BLaER1 (cell line): ENCODE data around the gene PPM1L.

Experiments
- H3K27ac ChIP-seq: shearing (Covaris generic); formaldehyde crosslinking; 2 replicates; pipeline ENCODE4 v1.8.1; 2022
- H3K27me3 ChIP-seq: shearing (Covaris generic); formaldehyde crosslinking; 2 replicates; pipeline ENCODE4 v1.8.1; 2022
- H3K36me3 ChIP-seq: shearing (Covaris generic); formaldehyde crosslinking; 2 replicates; pipeline ENCODE4 v1.8.1; 2022
- H3K4me1 ChIP-seq: shearing (Covaris generic); formaldehyde crosslinking; 2 replicates; pipeline ENCODE4 v1.8.1; 2022
- H3K4me2 ChIP-seq: shearing (Covaris generic); formaldehyde crosslinking; 2 replicates; pipeline ENCODE4 v1.8.1; 2022
- H3K4me3 ChIP-seq: shearing (Covaris generic); formaldehyde crosslinking; 2 replicates; pipeline ENCODE4 v1.8.1; 2022
- H3K9ac ChIP-seq: shearing (Covaris generic); formaldehyde crosslinking; 2 replicates; pipeline ENCODE4 v1.8.1; 2022
- H3K9me3 ChIP-seq: shearing (Covaris generic); formaldehyde crosslinking; 2 replicates; pipeline ENCODE4 v1.8.1; 2022
- H4K20me1 ChIP-seq: shearing (Covaris generic); formaldehyde crosslinking; 2 replicates; pipeline ENCODE4 v1.8.1; 2022
- Cebpa-rat ChIP-seq: shearing (Covaris generic); IDR thresholded peaks from 2 replicates; pipeline ENCODE4 v1.8.1; 2022

PPM1L gene

DNA sequence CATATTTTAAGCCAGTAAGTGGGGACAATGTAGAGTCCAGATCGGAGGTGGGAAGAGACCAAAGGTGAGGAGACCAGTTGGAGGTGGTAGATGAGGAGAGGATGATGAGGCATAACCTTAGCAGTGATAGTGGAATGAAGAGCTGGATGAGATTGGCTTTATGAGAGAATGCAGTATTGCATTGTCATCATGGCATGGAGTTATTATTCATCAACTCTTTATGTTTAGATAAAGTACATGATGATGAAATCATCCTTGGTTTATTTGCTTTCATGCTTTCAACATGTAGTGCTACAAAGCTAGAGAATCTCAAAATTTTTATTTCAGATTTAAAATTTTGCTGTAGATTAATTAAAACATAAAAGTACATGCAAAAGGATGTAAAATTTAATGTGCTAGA lies 64.0 kb downstream of the PPM1L start:
- Histone ChIP-seq H3K27me3 (no peaks in the 10 kb centered on the region), H4K20me1 (no peaks in the 10 kb centered on the region), H3K27ac (no peak overlapping the region), H3K4me1 (no peaks in the 10 kb centered on the region), H3K9ac (no peak overlapping the region), H3K4me2 (no peak overlapping the region), H3K4me3 (no peak overlapping the region), H3K36me3 (no peaks in the 10 kb centered on the region), H3K9me3 (no peaks in the 10 kb centered on the region)
- no peak for TF ChIP-seq Cebpa-rat

DNA sequence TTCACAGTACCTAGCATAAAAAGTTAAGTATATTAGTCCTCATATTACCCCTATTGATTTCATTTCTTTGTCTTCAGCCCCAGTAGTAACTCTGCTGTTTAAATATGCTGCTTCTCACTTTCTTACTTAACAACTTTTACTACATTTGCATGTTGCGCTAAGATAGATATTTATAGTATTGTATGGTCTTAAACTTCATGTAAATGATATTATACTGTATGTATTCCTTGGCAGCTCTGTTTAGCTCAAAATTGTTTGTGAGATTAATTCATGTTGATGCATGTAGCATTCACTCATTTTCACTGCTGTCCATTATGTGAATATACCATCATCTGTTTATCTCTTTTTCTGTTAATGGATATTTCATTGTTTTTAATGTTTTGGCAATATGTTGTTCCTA lies 64.4 kb downstream of the PPM1L start:
- Histone ChIP-seq H3K36me3 (no peaks in the 10 kb centered on the region), H3K27me3 (no peaks in the 10 kb centered on the region), H3K4me1 (no peaks in the 10 kb centered on the region), H3K9ac (no peak overlapping the region), H4K20me1 (no peaks in the 10 kb centered on the region), H3K27ac (no peak overlapping the region), H3K9me3 (no peaks in the 10 kb centered on the region), H3K4me2 (no peak overlapping the region), H3K4me3 (no peak overlapping the region)
- TF ChIP-seq Cebpa-rat, result no peak

DNA sequence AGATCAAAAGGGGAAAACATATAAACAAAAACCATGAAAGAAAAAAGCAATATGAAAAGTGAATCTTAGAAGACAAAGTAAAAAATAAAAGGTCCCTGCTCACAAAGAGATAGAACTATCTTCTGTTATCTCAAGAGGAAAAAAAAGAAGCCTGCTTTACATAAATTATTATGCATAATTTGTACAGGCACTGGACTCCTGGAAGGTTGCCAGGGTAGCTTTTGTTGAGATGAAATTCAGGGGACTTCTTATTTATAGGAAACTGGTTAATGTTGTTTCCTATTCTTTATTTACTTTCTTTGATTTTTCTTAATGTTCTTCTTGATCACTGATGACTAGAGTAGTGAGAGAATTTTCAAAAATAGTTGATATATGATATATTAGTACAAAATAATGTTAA lies 66.9 kb downstream of the PPM1L start:
- H4K20me1 ChIP-seq, result no peaks in the 10 kb centered on the region; the same call in 1 of the 2 replicates
- H3K9me3 ChIP-seq, result no peaks in the 10 kb centered on the region
- no peak overlapping the region for H3K4me3 ChIP-seq
- H3K4me1 ChIP-seq, result no peaks in the 10 kb centered on the region
- H3K9ac ChIP-seq, result no peak overlapping the region
- H3K4me2 ChIP-seq, result no peak overlapping the region
- H3K27ac ChIP-seq, result no peak overlapping the region
- no peaks in the 10 kb centered on the region for H3K36me3 ChIP-seq
- no peaks in the 10 kb centered on the region for H3K27me3 ChIP-seq
- TF ChIP-seq Cebpa-rat, result no peak

DNA sequence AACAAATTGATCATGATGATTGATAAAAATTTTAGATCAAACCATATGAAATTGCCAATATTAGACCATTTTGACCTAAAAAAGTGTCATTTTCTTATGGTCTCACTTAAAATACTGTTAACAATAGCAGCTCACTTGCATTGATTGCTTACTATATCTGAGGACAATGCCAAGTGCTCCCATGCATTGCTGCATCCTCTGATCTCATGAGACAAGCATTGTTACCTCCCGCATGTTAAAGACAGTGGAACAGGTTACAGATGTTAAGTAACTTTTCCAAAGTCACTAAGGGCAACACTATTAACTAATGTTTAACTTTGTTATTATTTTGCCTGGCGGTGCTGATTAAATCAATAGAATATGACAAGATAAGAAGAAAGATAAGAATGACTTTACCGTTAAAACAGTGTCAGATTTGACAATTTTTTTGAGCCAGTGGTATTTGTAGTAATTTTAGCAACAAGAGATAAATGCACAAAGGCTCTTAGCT lies 69.3 kb downstream of the PPM1L start:
- no peaks in the 10 kb centered on the region for H3K27me3 ChIP-seq
- no peak for TF ChIP-seq Cebpa-rat

DNA sequence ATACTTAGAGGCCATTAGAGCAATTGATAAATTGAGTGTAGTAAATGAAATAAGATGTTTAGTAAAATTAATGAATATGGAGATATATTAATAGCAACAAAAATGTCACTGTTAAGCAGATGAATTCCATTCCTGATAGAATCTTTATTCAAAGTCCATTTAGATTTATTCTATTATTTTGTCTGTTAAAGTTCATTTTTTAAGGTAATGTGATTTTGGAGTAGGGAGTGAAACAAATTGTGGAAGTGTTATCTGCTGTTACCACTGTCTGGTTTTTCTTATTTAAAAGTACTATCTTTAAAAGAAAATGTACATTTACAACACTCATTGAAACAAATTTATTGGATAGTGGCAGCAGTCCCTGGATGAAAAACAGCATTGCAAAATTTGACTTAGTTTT lies 70.4 kb downstream of the PPM1L start:
- Histone ChIP-seq H3K9me3 (no peaks in the 10 kb centered on the region), H3K36me3 (no peaks in the 10 kb centered on the region), H3K4me3 (no peak overlapping the region), H3K27ac (no peak overlapping the region), H3K4me2 (no peak overlapping the region), H3K4me1 (no peaks in the 10 kb centered on the region), H4K20me1 (peaks cover 34% of the 10 kb centered on the region), H3K27me3 (no peaks in the 10 kb centered on the region), H3K9ac (no peak overlapping the region)
- TF ChIP-seq Cebpa-rat, result no peak

More for the DNA sequence above, 69.3 kb downstream of the PPM1L start:
- no peak overlapping the region for H3K27ac ChIP-seq
- no peaks in the 10 kb centered on the region for H3K4me1 ChIP-seq
- no peaks in the 10 kb centered on the region for H3K36me3 ChIP-seq
- H3K9me3 ChIP-seq, result no peaks in the 10 kb centered on the region
- no peak overlapping the region for H3K9ac ChIP-seq
- peaks cover 24% of the 10 kb centered on the region for H4K20me1 ChIP-seq
- H3K4me3 ChIP-seq, result no peak overlapping the region
- no peak overlapping the region for H3K4me2 ChIP-seq

DNA sequence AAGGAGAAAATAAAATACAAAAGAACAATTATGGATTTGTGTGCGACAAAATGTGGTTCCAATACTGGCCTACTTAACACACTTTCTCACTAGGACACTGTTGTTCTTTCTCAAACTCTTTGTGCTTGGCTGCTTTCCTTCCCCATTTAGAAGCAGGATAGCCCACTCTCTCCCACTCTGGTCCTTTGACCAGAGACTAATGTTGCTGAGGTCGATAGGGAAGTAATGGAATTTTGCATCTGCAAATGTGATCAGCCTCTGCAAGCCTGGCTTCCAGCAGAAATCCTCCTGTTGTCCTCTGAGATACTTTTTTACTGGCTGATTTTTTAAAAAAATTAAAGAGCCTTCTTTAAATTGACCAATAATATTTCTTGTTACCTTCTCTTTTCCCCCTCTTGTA lies 71.0 kb downstream of the PPM1L start:
- TF ChIP-seq Cebpa-rat, result no peak
- H3K4me1 ChIP-seq, result no peaks in the 10 kb centered on the region
- H3K9ac ChIP-seq, result no peak overlapping the region
- peaks cover 40% of the 10 kb centered on the region for H4K20me1 ChIP-seq
- H3K27ac ChIP-seq, result no peak overlapping the region
- H3K4me2 ChIP-seq, result no peak overlapping the region
- no peak overlapping the region for H3K4me3 ChIP-seq
- no peaks in the 10 kb centered on the region for H3K27me3 ChIP-seq
- H3K36me3 ChIP-seq, result no peaks in the 10 kb centered on the region
- no peaks in the 10 kb centered on the region for H3K9me3 ChIP-seq

DNA sequence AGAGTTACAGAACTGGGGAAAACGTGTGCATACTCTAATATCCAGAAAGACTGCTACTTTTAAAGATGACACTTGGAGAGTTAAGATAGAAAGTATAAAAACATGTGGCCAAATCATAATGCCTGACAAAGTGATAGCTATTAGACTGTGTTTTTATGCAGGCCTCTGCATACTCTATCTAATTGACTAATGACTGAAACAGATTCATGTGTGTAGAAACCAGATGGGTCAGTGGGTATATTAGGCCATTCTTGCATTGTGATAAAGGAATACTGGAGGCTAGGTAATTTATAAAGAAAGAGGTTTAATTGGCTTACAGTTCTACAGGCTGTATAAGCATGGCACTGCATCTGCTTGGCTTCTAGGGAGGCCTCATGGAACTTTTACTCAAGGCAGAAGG lies 71.5 kb downstream of the PPM1L start:
- H3K4me3 ChIP-seq, result no peak overlapping the region
- no peak for TF ChIP-seq Cebpa-rat
- H3K4me2 ChIP-seq, result no peak overlapping the region
- H3K4me1 ChIP-seq, result no peaks in the 10 kb centered on the region
- H3K27me3 ChIP-seq, result no peaks in the 10 kb centered on the region
- H3K27ac ChIP-seq, result no peak overlapping the region
- no peak overlapping the region for H3K9ac ChIP-seq
- H4K20me1 ChIP-seq, result peaks cover 44% of the 10 kb centered on the region
- no peaks in the 10 kb centered on the region for H3K36me3 ChIP-seq
- H3K9me3 ChIP-seq, result no peaks in the 10 kb centered on the region

DNA sequence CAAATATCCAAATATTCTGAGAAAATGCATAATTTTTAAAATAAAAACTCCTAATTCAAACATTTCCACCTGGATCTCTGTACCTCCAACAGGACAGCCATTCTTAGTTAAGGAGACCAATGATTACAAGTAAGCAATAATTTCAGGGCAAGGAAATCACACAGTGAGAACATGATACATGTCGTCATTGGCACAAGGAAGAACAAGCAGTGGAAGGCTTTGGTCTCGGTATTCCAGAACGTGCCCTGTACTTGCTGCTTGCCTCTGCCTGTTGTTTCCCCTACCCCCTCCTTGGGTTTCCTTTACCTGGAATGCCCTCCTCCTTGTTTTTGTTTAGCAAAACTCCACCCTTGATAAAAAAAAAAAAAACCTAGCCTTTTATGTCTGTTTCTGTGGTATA lies 72.8 kb downstream of the PPM1L start:
- Histone ChIP-seq H3K4me1 (no peaks in the 10 kb centered on the region), H3K27ac (no peak overlapping the region), H3K9me3 (no peaks in the 10 kb centered on the region), H3K4me3 (no peak overlapping the region), H3K36me3 (no peaks in the 10 kb centered on the region), H3K9ac (no peak overlapping the region), H3K27me3 (no peaks in the 10 kb centered on the region), H4K20me1 (peaks cover 44% of the 10 kb centered on the region), H3K4me2 (no peak overlapping the region)
- no peak for TF ChIP-seq Cebpa-rat

DNA sequence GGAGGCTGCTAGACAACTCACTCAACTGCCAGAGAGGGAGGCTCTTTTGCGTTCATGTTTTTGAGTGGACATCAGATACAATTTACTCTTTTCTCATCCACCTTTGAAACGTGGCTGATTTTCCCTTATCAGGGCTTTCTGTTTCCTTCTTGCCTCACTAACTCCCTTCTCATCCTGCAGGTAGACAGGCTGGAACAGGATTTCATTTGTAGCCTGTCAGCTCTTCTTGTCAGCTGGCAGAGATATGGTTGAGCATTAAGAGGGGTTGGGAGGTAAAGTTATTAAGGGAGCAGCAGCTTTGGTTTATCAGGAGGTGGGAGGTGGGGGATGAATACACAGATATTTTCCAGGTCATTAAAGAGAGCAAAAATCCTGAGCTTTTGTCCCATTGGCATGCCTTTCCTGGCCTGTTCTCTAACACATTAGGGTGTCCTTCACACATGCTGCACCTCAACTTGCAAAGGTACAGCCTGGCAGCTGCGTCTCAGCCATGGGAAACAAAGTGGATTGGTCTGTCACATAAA lies 73.5 kb downstream of the PPM1L start:
- H3K4me1 ChIP-seq, result no peaks in the 10 kb centered on the region
- no peaks in the 10 kb centered on the region for H3K27me3 ChIP-seq
- no peak overlapping the region for H3K27ac ChIP-seq
- no peak overlapping the region for H3K9ac ChIP-seq
- TF ChIP-seq Cebpa-rat, result no peak
- no peaks in the 10 kb centered on the region for H3K9me3 ChIP-seq
- H3K36me3 ChIP-seq, result no peaks in the 10 kb centered on the region
- H4K20me1 ChIP-seq, result peaks cover 44% of the 10 kb centered on the region
- H3K4me3 ChIP-seq, result no peak overlapping the region
- H3K4me2 ChIP-seq, result no peak overlapping the region

DNA sequence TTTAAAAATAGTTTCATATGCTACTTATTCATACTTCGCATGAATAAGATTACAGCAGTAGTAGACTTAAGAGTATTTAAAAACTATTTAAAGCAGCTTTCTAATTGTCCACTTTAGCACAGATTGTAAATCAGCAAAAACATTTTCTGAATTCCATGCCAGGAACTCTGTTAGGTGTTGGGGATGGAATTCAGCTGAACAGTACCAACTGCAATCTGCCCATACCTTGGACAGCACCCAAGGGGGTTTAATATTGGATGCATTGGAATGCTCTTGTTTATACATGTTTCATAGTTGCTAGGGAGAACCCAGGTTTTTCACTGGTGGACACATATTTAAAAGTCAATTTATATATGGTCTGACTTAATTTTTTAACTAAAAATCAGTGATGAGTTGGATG lies 74.8 kb downstream of the PPM1L start:
- Histone ChIP-seq H4K20me1 (peaks cover 44% of the 10 kb centered on the region), H3K36me3 (no peaks in the 10 kb centered on the region), H3K9ac (no peak overlapping the region), H3K4me3 (no peak overlapping the region), H3K27ac (no peak overlapping the region), H3K9me3 (no peaks in the 10 kb centered on the region), H3K4me1 (no peaks in the 10 kb centered on the region), H3K4me2 (no peak overlapping the region), H3K27me3 (no peaks in the 10 kb centered on the region)
- TF ChIP-seq Cebpa-rat, result no peak

DNA sequence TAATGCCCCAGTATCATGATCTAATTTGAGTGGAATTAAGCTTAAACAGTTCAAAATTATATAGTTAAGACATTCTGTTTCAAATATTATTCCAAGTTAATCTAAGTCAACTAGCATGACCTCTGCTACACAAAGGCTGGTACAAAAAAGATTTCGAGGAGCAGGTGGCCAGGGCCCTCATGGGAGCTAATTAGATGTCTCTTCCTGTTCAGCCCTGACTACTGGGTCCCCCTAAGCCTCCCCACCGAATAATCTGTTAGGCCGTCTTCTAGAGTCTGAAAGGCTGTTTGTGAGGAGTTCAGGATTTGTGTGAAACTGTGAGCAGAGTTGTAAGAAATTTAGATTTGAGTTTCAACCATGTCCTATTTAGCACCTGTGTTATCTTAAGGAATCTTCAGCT lies 75.4 kb downstream of the PPM1L start:
- Histone ChIP-seq H3K36me3 (no peaks in the 10 kb centered on the region), H3K9me3 (no peaks in the 10 kb centered on the region), H3K27ac (no peak overlapping the region), H3K9ac (no peak overlapping the region), H4K20me1 (peaks cover 44% of the 10 kb centered on the region), H3K27me3 (no peaks in the 10 kb centered on the region), H3K4me2 (no peak overlapping the region), H3K4me1 (no peaks in the 10 kb centered on the region), H3K4me3 (no peak overlapping the region)
- no peak for TF ChIP-seq Cebpa-rat
